HepG2 (cell line): ENCODE measurements around the gene WDR62. TPM values are rescaled to one million over a fixed set of nuclear protein-coding genes. Genes with fewer than 3 reads are reported as not detected.

Experiments
- FOXC1 ChIP-seq: sonication (generic); formaldehyde crosslinking; IDR thresholded peaks from 2 replicates; pipeline ENCODE4 v1.8.0; 2022; ENCODE audit warnings: mild to moderate bottlenecking, missing genetic modification reagents, borderline replicate concordance
- KMT2B ChIP-seq: IDR thresholded peaks from 2 replicates; pipeline ENCODE4 v1.6.1; 2016; ENCODE audit warnings: missing genetic modification reagents, missing compliant biosample characterization
- SMARCC2 ChIP-seq: fragments of 450-650 bp; IDR thresholded peaks from 2 replicates; pipeline ENCODE4 v1.6.1; 2017; ENCODE audit warnings: antibody characterized with exemption, mild to moderate bottlenecking
- TFE3 ChIP-seq: IDR thresholded peaks from 2 replicates; pipeline ENCODE4 v1.6.1; 2016
- U2AF2 ChIP-seq: fragments of 200-400 bp; formaldehyde crosslinking; IDR thresholded peaks from 2 replicates; pipeline ENCODE4 v1.6.1; 2017; ENCODE audit warnings: low read depth, mild to moderate bottlenecking, low read length
- ZFP41 ChIP-seq: sonication (generic); formaldehyde crosslinking; IDR thresholded peaks from 2 replicates; pipeline ENCODE4 v1.4.0; 2020; ENCODE audit warnings: mild to moderate bottlenecking, missing genetic modification reagents, borderline replicate concordance
- ZNF530 ChIP-seq: sonication (generic); formaldehyde crosslinking; IDR thresholded peaks from 2 replicates; pipeline ENCODE4 v1.5.0; 2020; ENCODE audit warnings: low read depth, mild to moderate bottlenecking, missing genetic modification reagents
- polyA plus RNA-seq, 8 experiments: library from polyadenylated mRNA; depleted of rRNA in 3 of 8; stranded (reverse) in 7 of 8; unstranded in 1 of 8; fragments of >200 nt; fragmentation: Illumina TruSeq in 4 of 8; extraction: Trizol in 4 of 8; gene quantifications; 2 replicates each; pipeline versions ENCODE4 v1.2.1 to v1.2.3, GENCODE V29; 2011 to 2016; ENCODE audit warnings: low read depth in 4 of 8, missing spikeins in 1 of 8, mixed read lengths in 1 of 8; ENCODE audit not compliant: insufficient read depth in 1 of 8
- total RNA-seq, 5 experiments: library from RNA; depleted of rRNA; stranded (reverse); fragments of >200 nt; fragmentation: Illumina TruSeq; extraction: Trizol; gene quantifications; 2 replicates each; pipeline ENCODE4 v1.2.3, GENCODE V29; 2016; ENCODE audit warnings: low read depth in 1 of 5
- TF ChIP-seq, protein P1 (sequence below): sonication (generic); formaldehyde crosslinking; IDR thresholded peaks from one replicate; pipeline ENCODE4 v1.5.1; 2020; ENCODE audit warnings: mild to moderate bottlenecking, missing genetic modification reagents; ENCODE audit errors: not compliant biosample characterization
- TF ChIP-seq, protein P2 (sequence below): sonication (generic); formaldehyde crosslinking; IDR thresholded peaks from 2 replicates; pipeline ENCODE4 v1.9.0; 2022; ENCODE audit warnings: low read depth, missing genetic modification reagents
- TF ChIP-seq, protein P3 (sequence below): sonication (generic); formaldehyde crosslinking; conservative IDR thresholded peaks from 2 replicates; pipeline ENCODE4 v1.8.0; 2022; ENCODE audit warnings: mild to moderate bottlenecking, moderate library complexity, missing genetic modification reagents
- TF ChIP-seq, protein P4 (sequence below): sonication (generic); formaldehyde crosslinking; IDR thresholded peaks from 2 replicates; pipeline ENCODE4 v1.5.0; 2020; ENCODE audit warnings: mild to moderate bottlenecking, missing genetic modification reagents

WDR62 gene
- total and polyA plus RNA-seq, 2 of the 13 experiments (the other 11 are each of a cell fraction or from before 2014, with no cell fraction given), result 5.8 to 12.5 TPM

GRCh38 chr19:36120092-36120983 lies 65.6 kb downstream of the WDR62 start (continued):
- TF ChIP-seq, protein P1, sequence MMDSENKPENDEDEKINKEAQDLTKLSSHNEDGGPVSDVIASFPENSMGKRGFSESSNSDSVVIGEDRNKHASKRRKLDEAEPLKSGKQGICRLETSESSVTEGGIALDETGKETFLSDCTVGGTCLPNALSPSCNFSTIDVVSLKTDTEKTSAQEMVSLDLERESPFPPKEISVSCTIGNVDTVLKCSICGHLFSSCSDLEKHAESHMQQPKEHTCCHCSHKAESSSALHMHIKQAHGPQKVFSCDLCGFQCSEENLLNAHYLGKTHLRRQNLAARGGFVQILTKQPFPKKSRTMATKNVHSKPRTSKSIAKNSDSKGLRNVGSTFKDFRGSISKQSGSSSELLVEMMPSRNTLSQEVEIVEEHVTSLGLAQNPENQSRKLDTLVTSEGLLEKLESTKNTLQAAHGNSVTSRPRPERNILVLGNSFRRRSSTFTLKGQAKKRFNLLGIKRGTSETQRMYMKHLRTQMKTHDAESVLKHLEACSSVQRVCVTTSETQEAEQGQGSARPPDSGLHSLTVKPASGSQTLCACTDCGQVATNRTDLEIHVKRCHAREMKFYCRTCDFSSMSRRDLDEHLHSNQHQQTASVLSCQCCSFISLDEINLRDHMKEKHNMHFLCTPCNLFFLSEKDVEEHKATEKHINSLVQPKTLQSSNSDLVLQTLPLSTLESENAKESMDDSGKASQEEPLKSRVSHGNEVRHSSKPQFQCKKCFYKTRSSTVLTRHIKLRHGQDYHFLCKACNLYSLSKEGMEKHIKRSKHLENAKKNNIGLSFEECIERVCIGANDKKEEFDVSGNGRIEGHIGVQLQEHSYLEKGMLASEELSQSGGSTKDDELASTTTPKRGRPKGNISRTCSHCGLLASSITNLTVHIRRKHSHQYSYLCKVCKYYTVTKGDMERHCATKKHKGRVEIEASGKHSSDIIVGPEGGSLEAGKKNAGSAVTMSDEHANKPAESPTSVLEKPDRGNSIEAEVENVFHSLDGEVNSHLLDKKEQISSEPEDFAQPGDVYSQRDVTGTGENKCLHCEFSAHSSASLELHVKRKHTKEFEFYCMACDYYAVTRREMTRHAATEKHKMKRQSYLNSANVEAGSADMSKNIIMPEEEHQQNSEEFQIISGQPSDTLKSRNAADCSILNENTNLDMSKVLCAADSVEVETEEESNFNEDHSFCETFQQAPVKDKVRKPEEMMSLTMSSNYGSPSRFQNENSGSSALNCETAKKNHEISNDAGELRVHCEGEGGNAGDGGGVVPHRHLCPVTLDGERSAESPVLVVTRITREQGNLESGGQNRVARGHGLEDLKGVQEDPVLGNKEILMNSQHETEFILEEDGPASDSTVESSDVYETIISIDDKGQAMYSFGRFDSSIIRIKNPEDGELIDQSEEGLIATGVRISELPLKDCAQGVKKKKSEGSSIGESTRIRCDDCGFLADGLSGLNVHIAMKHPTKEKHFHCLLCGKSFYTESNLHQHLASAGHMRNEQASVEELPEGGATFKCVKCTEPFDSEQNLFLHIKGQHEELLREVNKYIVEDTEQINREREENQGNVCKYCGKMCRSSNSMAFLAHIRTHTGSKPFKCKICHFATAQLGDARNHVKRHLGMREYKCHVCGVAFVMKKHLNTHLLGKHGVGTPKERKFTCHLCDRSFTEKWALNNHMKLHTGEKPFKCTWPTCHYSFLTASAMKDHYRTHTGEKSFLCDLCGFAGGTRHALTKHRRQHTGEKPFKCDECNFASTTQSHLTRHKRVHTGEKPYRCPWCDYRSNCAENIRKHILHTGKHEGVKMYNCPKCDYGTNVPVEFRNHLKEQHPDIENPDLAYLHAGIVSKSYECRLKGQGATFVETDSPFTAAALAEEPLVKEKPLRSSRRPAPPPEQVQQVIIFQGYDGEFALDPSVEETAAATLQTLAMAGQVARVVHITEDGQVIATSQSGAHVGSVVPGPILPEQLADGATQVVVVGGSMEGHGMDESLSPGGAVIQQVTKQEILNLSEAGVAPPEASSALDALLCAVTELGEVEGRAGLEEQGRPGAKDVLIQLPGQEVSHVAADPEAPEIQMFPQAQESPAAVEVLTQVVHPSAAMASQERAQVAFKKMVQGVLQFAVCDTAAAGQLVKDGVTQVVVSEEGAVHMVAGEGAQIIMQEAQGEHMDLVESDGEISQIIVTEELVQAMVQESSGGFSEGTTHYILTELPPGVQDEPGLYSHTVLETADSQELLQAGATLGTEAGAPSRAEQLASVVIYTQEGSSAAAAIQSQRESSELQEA (CRISPR knock-in tag), result no peak
- TF ChIP-seq TFE3 (CRISPR knock-in tag) (peak; percentile 72), U2AF2 (no peak), SMARCC2 (no peak), KMT2B (CRISPR knock-in tag) (peak; percentile 50; the same call in 1 of the 2 replicates), ZFP41 (no peak), FOXC1 (CRISPR knock-in tag) (no peak), ZNF530 (no peak)
- TF ChIP-seq, protein P2, sequence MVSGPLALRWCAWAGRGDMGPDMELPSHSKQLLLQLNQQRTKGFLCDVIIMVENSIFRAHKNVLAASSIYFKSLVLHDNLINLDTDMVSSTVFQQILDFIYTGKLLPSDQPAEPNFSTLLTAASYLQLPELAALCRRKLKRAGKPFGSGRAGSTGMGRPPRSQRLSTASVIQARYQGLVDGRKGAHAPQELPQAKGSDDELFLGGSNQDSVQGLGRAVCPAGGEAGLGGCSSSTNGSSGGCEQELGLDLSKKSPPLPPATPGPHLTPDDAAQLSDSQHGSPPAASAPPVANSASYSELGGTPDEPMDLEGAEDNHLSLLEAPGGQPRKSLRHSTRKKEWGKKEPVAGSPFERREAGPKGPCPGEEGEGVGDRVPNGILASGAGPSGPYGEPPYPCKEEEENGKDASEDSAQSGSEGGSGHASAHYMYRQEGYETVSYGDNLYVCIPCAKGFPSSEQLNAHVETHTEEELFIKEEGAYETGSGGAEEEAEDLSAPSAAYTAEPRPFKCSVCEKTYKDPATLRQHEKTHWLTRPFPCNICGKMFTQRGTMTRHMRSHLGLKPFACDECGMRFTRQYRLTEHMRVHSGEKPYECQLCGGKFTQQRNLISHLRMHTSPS (CRISPR knock-in tag), result no peak
- TF ChIP-seq, protein P3, sequence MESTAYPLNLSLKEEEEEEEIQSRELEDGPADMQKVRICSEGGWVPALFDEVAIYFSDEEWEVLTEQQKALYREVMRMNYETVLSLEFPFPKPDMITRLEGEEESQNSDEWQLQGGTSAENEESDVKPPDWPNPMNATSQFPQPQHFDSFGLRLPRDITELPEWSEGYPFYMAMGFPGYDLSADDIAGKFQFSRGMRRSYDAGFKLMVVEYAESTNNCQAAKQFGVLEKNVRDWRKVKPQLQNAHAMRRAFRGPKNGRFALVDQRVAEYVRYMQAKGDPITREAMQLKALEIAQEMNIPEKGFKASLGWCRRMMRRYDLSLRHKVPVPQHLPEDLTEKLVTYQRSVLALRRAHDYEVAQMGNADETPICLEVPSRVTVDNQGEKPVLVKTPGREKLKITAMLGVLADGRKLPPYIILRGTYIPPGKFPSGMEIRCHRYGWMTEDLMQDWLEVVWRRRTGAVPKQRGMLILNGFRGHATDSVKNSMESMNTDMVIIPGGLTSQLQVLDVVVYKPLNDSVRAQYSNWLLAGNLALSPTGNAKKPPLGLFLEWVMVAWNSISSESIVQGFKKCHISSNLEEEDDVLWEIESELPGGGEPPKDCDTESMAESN (CRISPR knock-in tag), result peak; percentile 91
- TF ChIP-seq, protein P4, sequence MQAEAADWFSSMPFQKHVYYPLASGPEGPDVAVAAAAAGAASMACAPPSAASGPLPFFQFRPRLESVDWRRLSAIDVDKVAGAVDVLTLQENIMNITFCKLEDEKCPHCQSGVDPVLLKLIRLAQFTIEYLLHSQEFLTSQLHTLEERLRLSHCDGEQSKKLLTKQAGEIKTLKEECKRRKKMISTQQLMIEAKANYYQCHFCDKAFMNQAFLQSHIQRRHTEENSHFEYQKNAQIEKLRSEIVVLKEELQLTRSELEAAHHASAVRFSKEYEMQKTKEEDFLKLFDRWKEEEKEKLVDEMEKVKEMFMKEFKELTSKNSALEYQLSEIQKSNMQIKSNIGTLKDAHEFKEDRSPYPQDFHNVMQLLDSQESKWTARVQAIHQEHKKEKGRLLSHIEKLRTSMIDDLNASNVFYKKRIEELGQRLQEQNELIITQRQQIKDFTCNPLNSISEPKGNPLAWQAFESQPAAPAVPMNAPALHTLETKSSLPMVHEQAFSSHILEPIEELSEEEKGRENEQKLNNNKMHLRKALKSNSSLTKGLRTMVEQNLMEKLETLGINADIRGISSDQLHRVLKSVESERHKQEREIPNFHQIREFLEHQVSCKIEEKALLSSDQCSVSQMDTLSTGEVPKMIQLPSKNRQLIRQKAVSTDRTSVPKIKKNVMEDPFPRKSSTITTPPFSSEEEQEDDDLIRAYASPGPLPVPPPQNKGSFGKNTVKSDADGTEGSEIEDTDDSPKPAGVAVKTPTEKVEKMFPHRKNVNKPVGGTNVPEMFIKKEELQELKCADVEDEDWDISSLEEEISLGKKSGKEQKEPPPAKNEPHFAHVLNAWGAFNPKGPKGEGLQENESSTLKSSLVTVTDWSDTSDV (CRISPR knock-in tag), result no peak
